Superior temporal gyrus (tissue), 1 donor: Measurements from ENCODE around the gene TAS2R1.

Experiments
- DNase-seq: peaks from one replicate; pipeline ENCODE4 v3.0.0-alpha.2; 2016; ENCODE audit errors: extremely low spot score

The TAS2R1 gene

DNA sequence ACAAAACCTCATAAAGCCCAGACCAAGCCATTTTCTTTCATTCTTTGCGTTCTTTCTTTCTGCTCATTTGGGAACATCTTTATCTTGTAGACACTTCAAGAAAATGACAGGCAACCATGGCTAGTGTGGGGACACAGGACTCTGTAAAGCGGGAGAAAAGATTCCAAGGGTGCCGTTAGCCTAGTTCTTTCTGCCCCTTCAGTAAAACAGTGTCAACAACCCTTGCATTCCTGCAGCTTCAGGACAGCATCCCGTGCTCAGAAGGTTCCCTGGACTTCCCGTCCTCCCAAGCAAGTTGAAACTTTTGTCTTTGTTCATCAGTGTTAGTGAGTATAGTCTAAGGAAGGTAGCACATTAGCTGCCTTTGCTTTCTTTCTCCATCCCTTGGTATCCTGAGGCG lies 41.9 kb downstream of the TAS2R1 start:
- DNase-seq = no peak

DNA sequence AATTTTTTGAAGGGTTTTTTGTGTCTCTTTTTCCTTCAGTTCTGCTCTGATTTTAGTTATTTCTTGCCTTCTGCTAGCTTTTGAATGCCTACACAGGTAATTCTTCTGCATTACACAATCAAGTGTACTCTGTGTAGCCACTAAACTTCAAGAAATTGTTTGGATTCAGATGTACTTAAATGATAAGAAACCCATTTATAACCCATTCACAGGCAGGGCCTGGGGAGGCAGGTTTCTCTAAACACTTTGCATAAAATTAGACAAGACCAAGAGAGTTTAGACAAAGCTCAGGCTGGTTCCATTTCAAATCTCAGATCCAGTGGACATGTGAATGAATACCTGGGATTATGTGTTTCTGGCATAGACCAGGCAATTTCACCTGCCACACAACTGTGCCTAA lies 43.0 kb downstream of the TAS2R1 start:
- no peak for DNase-seq

DNA sequence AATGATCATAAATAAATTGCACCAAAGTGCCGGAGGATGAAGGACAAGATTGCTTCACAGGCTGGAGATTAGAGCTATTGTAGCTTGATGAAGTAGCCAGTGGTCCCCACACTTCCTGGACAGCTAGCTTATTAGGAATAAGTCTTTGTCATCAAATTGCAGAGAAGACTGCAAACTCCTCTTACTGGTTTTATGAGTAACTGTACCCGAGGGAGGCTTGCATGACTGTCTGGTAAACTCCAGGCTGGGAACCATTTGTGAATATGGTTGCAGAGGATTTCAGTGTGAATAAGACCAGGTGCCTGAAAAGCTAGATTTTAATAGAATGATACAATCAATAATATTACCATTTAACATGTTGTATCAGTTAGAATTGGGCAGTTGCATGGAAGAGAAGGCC lies 47.7 kb downstream of the TAS2R1 start:
- DNase-seq = no peak
